Measurements from ENCODE around the gene CCDC88B. TPM values are rescaled to one million over a fixed set of nuclear protein-coding genes. Genes with fewer than 3 reads are reported as not detected.

The CCDC88B gene
- total and polyA plus RNA-seq, 10 of the 15 experiments (the other 5 are each of a cell fraction or from before 2014, with no cell fraction given): 0.24 to 66.0 (median 19.2) TPM

GRCh38 chr11:64317325-64317960 is 22.6 kb upstream of the CCDC88B start, which contains the start of gene TRMT112 (continued):
- peak; percentile 60; the same call in 1 of the 2 replicates for TF ChIP-seq NR2F1 (conservative IDR thresholded peaks at IDR 0.05)
- no peak for TF ChIP-seq EZH2 (IDR thresholded peaks at IDR 0.05; ENCODE audit: borderline replicate concordance, control insufficient read depth, low read depth, low read length)
- TF ChIP-seq IKZF2 (IDR thresholded peaks at IDR 0.05): peak in 1 of 2 experiments; percentile 12; a peak in 2 of 4 replicates
- peak; percentile 65; the same call in 1 of the 2 replicates for TF ChIP-seq HCFC1 (IDR thresholded peaks at IDR 0.05; ENCODE audit: low read length)
- peak; percentile 18; the same call in 1 of the 2 replicates for TF ChIP-seq HDGF (IDR thresholded peaks at IDR 0.05)
- TF ChIP-seq ZBTB11 (CRISPR knock-in tag; IDR thresholded peaks at IDR 0.05): no peak
- peak; percentile 90 for TF ChIP-seq NFYB (IDR thresholded peaks at IDR 0.05; ENCODE audit: insufficient read depth, low read depth, low read length)
- peak; percentile 81 for TF ChIP-seq ZNF384 (IDR thresholded peaks at IDR 0.05; ENCODE audit: borderline replicate concordance, low read depth, low read length)
- 0 out of 2 replicates have a peak, but pooled peaks have one; percentile 24 for TF ChIP-seq TCF3 (IDR thresholded peaks at IDR 0.05; ENCODE audit: borderline replicate concordance, insufficient read depth, low read depth, low read length)
- TF ChIP-seq YBX1 (IDR thresholded peaks at IDR 0.05): no peak
- TF ChIP-seq SUZ12 (IDR thresholded peaks at IDR 0.05; ENCODE audit: unreplicated experiment): no peak
- TF ChIP-seq RELB (IDR thresholded peaks at IDR 0.05; ENCODE audit: low read depth): peak; percentile 55; the same call in 1 of the 2 replicates
- TF ChIP-seq MTA3 (IDR thresholded peaks at IDR 0.05; ENCODE audit: borderline replicate concordance, low read length): 0 out of 2 replicates have a peak, but pooled peaks have one; percentile 8
- TF ChIP-seq BHLHE40 (IDR thresholded peaks at IDR 0.05; ENCODE audit: borderline replicate concordance in 1 of 2, low read depth in 2 of 2, low read length in 1 of 2): peak; percentile 94 to 96
- peak; percentile 95 for TF ChIP-seq PML (IDR thresholded peaks at IDR 0.05; ENCODE audit: low read length)
- peak; percentile 39; the same call in 1 of the 2 replicates for TF ChIP-seq ATF2 (IDR thresholded peaks at IDR 0.05; ENCODE audit: low read length)
- no peak for TF ChIP-seq BCLAF1 (IDR thresholded peaks at IDR 0.05)
- peak; percentile 28; the same call in 1 of the 2 replicates for TF ChIP-seq MTA2 (IDR thresholded peaks at IDR 0.05; ENCODE audit: low read depth)
- no peak for TF ChIP-seq ZSCAN29 (IDR thresholded peaks at IDR 0.05)
- no peak; a peak in 1 of 4 replicates for TF ChIP-seq EP300 (IDR thresholded peaks at IDR 0.05; ENCODE audit: borderline replicate concordance in 1 of 2, control insufficient read depth in 1 of 2, low read depth in 2 of 2, low read length in 2 of 2)
